Transverse colon (tissue), 4 donors: ENCODE data around the gene CES5A. TPM values are rescaled to one million over a fixed set of nuclear protein-coding genes. Genes with fewer than 3 reads are reported as not detected.

Source experiments
- DNase-seq: peaks from one replicate; pipeline ENCODE4 v3.0.0-alpha.2; 2019
- H3K27ac ChIP-seq, 4 donors: fragments of 200-600 bp; sonication (generic); 2 replicates each; pipeline ENCODE4 v1.5.1; 2016 to 2018; ENCODE audit warnings: inconsistent platforms in 4 of 4
- H3K27me3 ChIP-seq: fragments of 200-600 bp; sonication (generic); 2 replicates; pipeline ENCODE4 v1.5.1; 2017; ENCODE audit warnings: inconsistent platforms
- H3K36me3 ChIP-seq, 4 donors: fragments of 200-600 bp; sonication (generic); 2 replicates each; pipeline ENCODE4 v1.5.1; 2017 to 2019; ENCODE audit warnings: inconsistent platforms in 4 of 4
- H3K4me1 ChIP-seq, 4 donors: fragments of 200-600 bp; sonication (generic); 2 replicates each; pipeline ENCODE4 v1.5.1; 2017 to 2020; ENCODE audit warnings: inconsistent platforms in 4 of 4
- H3K4me3 ChIP-seq, 4 donors: fragments of 200-600 bp; sonication (generic); 1 replicate in 1 of 4; 2 replicates in 3 of 4; pipeline versions ENCODE4 v1.5.1 to v1.6.1; 2017 to 2019; ENCODE audit warnings: inconsistent platforms in 4 of 4
- H3K9me3 ChIP-seq, 2 donors: fragments of 200-600 bp; sonication (generic); 2 replicates each; pipeline ENCODE4 v1.5.1; 2017 to 2019; ENCODE audit warnings: inconsistent platforms in 2 of 2
- CTCF ChIP-seq, 5 experiments: fragments of 200-600 bp in 3 of 5; fragments of 450-650 bp in 2 of 5; sonication (generic) in 3 of 5; IDR thresholded peaks; 1 replicate in 2 of 5; 2 replicates in 3 of 5; pipeline ENCODE4 v1.5.1; 2016 to 2017; ENCODE audit warnings: antibody characterized with exemption in 5 of 5, inconsistent platforms in 3 of 5, mild to moderate bottlenecking in 2 of 5, moderate library complexity in 1 of 5
- EP300 ChIP-seq: sonication (generic); formaldehyde crosslinking; IDR thresholded peaks from one replicate; pipeline ENCODE4 v1.6.1; 2017; ENCODE audit warnings: antibody characterized with exemption, low read depth
- POLR2A ChIP-seq: fragments of 450-650 bp; IDR thresholded peaks from one replicate; pipeline ENCODE4 v1.6.1; 2016; ENCODE audit warnings: antibody characterized with exemption, mild to moderate bottlenecking, moderate library complexity
- POLR2AphosphoS5 ChIP-seq, 3 donors: sonication (generic); formaldehyde crosslinking; IDR thresholded peaks; one replicate each; pipeline ENCODE4 v1.6.1; 2016; ENCODE audit warnings: antibody characterized with exemption in 3 of 3
- WGBS, 2 donors: methylation state at CpG; one replicate each; pipeline ENCODE4 v1.1.5; 2018; ENCODE audit warnings: low coverage in 1 of 2; 5-methylcytosine and 5-hydroxymethylcytosine counted together
- in situ Hi-C, 4 donors: fragments of 200-750 bp; cut with MboI; loops; one replicate each; pipeline versions ENCODE4 v1.15.0 to v1.15.1; 2017; ENCODE audit warnings: low sequenced_read_pairs in 3 of 4, low pct_ligation_motif_present in 1 of 4, low pct_unique_long_range_greater_than_20kb in 1 of 4
- intact Hi-C: fragments of 100-400 bp; cut with DNase I; formaldehyde crosslinking; loops from one replicate; pipeline ENCODE4 v1.15.1; 2023; ENCODE audit warnings: low total_unique reads
- total RNA-seq, 4 donors: library from RNA; depleted of rRNA; stranded (reverse); fragments of >200 nt; gene quantifications; one replicate each; pipeline ENCODE4 v1.1.0, GENCODE V29; 2016

The CES5A gene
- total RNA-seq, 4 donors from 2014 or later, result not detected

GRCh38 chr16:55873122-55873521 is 2.1 kb downstream of the CES5A start:
- TF ChIP-seq CTCF (IDR thresholded peaks at IDR 0.05) (no peak), POLR2A (no peak), POLR2AphosphoS5 (IDR thresholded peaks at IDR 0.05) (no peak), EP300 (no peak)
- no peak for DNase-seq
- H3K27ac ChIP-seq, result no peak overlapping the region
- no peaks in the 10 kb centered on the region for H3K9me3 ChIP-seq
- intact Hi-C loops (no loop called here), in situ Hi-C loops (no loop called here)
- H3K4me1 ChIP-seq, result no peaks in the 10 kb centered on the region
- 83 to 88% methylated on average over 1 to 5 of the region's 5 CpGs for WGBS, 2 donors
- no peak overlapping the region for H3K4me3 ChIP-seq
- H3K27me3 ChIP-seq, result no peaks in the 10 kb centered on the region
- H3K36me3 ChIP-seq, result no peaks in the 10 kb centered on the region

GRCh38 chr16:55872130-55872529 is 3.0 kb downstream of the CES5A start:
- H3K27me3 ChIP-seq, result no peaks in the 10 kb centered on the region
- no peak for DNase-seq
- H3K27ac ChIP-seq, result no peak overlapping the region
- intact Hi-C loops, result no loop called here
- 78 to 80% methylated on average over 5 to 7 of the region's 7 CpGs for WGBS, 2 donors
- no peak for TF ChIP-seq EP300
- TF ChIP-seq CTCF (IDR thresholded peaks at IDR 0.05), result no peak
- no peak for TF ChIP-seq POLR2A
- TF ChIP-seq POLR2AphosphoS5 (IDR thresholded peaks at IDR 0.05), result no peak
- no peak overlapping the region for H3K4me3 ChIP-seq
- no peaks in the 10 kb centered on the region for H3K36me3 ChIP-seq
- in situ Hi-C loops, result no loop called here
- no peaks in the 10 kb centered on the region for H3K4me1 ChIP-seq
- H3K9me3 ChIP-seq, result no peaks in the 10 kb centered on the region

DNA sequence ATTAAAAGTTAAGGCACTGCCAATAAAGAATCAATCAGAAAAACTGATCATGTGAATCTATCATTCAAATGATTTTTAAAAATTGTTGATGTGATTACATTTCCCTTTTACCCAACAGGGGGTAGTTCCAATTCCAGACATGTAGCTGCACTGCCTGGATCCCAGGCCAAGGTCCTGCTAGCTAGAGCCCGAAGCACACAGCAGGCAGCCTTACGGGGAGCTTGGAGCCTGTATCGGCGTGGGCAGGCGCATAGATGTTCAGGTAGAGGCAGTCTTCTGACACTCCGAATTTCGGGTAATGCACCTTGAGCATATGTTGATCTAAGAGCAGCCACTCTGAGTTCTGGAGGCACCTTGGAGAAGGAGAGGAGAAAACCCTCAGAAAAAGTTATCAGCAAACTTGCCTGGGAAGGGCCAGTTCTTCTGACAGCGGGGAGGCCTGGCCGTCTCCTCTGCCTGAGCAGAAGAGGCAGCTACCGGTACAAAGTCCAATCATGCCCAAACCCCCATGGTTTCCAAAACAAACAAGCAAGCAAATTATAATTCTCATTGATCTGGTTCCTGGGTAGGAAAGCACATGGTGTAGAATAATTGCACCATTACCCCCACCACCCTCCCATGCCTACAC is 3.6 kb downstream of the CES5A start:
- no peak for TF ChIP-seq EP300
- TF ChIP-seq POLR2AphosphoS5 (IDR thresholded peaks at IDR 0.05), result no peak
- no peak for TF ChIP-seq POLR2A
- no peak for TF ChIP-seq CTCF (IDR thresholded peaks at IDR 0.05)
- Histone ChIP-seq H3K36me3 (no peaks in the 10 kb centered on the region), H3K27me3 (no peaks in the 10 kb centered on the region), H3K27ac (no peak overlapping the region), H3K4me3 (no peak overlapping the region), H3K4me1 (no peaks in the 10 kb centered on the region), H3K9me3 (no peaks in the 10 kb centered on the region)
- in situ Hi-C loops, result no loop called here
- DNase-seq, result no peak
- WGBS, 2 donors, result 71% methylated on average over 10 of the region's 10 CpGs; no CpG with 5 or more reads in 1 of the 2 donors
- intact Hi-C loops, result no loop called here

GRCh38 chr16:55868980-55869379 is 6.2 kb downstream of the CES5A start:
- in situ Hi-C loops (no loop called here), intact Hi-C loops (no loop called here)
- H3K9me3 ChIP-seq, result no peaks in the 10 kb centered on the region
- H3K27me3 ChIP-seq, result no peaks in the 10 kb centered on the region
- H3K4me3 ChIP-seq, result no peak overlapping the region
- no peaks in the 10 kb centered on the region for H3K36me3 ChIP-seq
- DNase-seq, result no peak
- no peaks in the 10 kb centered on the region for H3K4me1 ChIP-seq
- H3K27ac ChIP-seq, result no peak overlapping the region
- TF ChIP-seq CTCF (IDR thresholded peaks at IDR 0.05), result no peak
- TF ChIP-seq EP300, result no peak
- no peak for TF ChIP-seq POLR2AphosphoS5 (IDR thresholded peaks at IDR 0.05)
- TF ChIP-seq POLR2A, result no peak
- WGBS, 2 donors, result 81% methylated on average over 7 of the region's 7 CpGs; no CpG with 5 or more reads in 1 of the 2 donors
